Upper lobe of left lung (tissue), 6 donors: ENCODE data around the gene ERRFI1. TPM values are rescaled to one million over a fixed set of nuclear protein-coding genes. Genes with fewer than 3 reads are reported as not detected.
"Not testable (repeated sequence)": the region's sequence is repeated elsewhere in the genome, so short reads cannot be mapped to it uniquely, and the experiment has no call there.

Experiments used
- ATAC-seq, 2 donors: fragments of 200-7000 bp; cut with Tn5 transposase; one replicate each; pipeline ENCODE4 v1.9.1; 2022; ENCODE audit warnings: mild to moderate bottlenecking in 2 of 2, moderate library complexity in 2 of 2; ENCODE audit not compliant: low FRiP score in 2 of 2
- DNase-seq, 2 donors: peaks; one replicate each; pipeline ENCODE4 v3.0.0-alpha.2; 2019 to 2020
- H3K27ac ChIP-seq, 4 donors: fragments of 200-600 bp; sonication (generic); one replicate each; pipeline ENCODE4 v1.5.1; 2016 to 2019
- H3K27me3 ChIP-seq, 4 donors: fragments of 200-600 bp; sonication (generic); one replicate each; pipeline ENCODE4 v1.5.1; 2017 to 2019
- H3K36me3 ChIP-seq, 4 donors: fragments of 200-600 bp; sonication (generic); one replicate each; pipeline ENCODE4 v1.5.1; 2016 to 2019
- H3K4me1 ChIP-seq, 4 donors: fragments of 200-600 bp; sonication (generic); one replicate each; pipeline ENCODE4 v1.5.1; 2018 to 2019
- H3K4me3 ChIP-seq, 4 donors: fragments of 200-600 bp; sonication (generic); one replicate each; pipeline ENCODE4 v1.5.1; 2017 to 2019; ENCODE audit warnings: mild to moderate bottlenecking in 2 of 4, moderate library complexity in 1 of 4
- H3K9me3 ChIP-seq, 4 donors: fragments of 200-600 bp; sonication (generic); one replicate each; pipeline ENCODE4 v1.5.1; 2018 to 2019
- CTCF ChIP-seq, 6 experiments: fragments of 450-650 bp in 4 of 6; fragments of 200-600 bp in 2 of 6; sonication (generic) in 2 of 6; IDR thresholded peaks; one replicate each; pipeline ENCODE4 v1.5.1; 2016 to 2019; ENCODE audit warnings: antibody characterized with exemption in 6 of 6
- EP300 ChIP-seq, 4 donors: sonication (generic); formaldehyde crosslinking; IDR thresholded peaks; one replicate each; pipeline ENCODE4 v1.5.1; 2017; ENCODE audit warnings: antibody characterized with exemption in 4 of 4, control low read depth in 2 of 4
- POLR2A ChIP-seq, 4 donors: fragments of 450-650 bp; IDR thresholded peaks; one replicate each; pipeline ENCODE4 v1.5.1; 2016 to 2017; ENCODE audit warnings: antibody characterized with exemption in 4 of 4, mild to moderate bottlenecking in 2 of 4
- POLR2AphosphoS5 ChIP-seq, 2 donors: sonication (generic); formaldehyde crosslinking; IDR thresholded peaks; one replicate each; pipeline ENCODE4 v1.5.1; 2017; ENCODE audit warnings: antibody characterized with exemption in 2 of 2
- WGBS, 2 donors: methylation state at CpG; one replicate each; pipeline ENCODE4 v1.1.5; 2017 to 2018; 5-methylcytosine and 5-hydroxymethylcytosine counted together
- total RNA-seq, 6 donors: library from RNA; depleted of rRNA in 4 of 6; stranded (reverse); fragments of >200 nt in 4 of 6; gene quantifications; one replicate each; pipeline versions ENCODE4 v1.1.0 to v1.2.1, GENCODE V29; 2016 to 2021
- donor health status: DM: no; HTN: no; CAD: no; lungs with moderate emphysema.
- donor health status: DM: no; HTN: yes; CAD: no; lungs with severe emphysema.

ERRFI1 gene, protein sequence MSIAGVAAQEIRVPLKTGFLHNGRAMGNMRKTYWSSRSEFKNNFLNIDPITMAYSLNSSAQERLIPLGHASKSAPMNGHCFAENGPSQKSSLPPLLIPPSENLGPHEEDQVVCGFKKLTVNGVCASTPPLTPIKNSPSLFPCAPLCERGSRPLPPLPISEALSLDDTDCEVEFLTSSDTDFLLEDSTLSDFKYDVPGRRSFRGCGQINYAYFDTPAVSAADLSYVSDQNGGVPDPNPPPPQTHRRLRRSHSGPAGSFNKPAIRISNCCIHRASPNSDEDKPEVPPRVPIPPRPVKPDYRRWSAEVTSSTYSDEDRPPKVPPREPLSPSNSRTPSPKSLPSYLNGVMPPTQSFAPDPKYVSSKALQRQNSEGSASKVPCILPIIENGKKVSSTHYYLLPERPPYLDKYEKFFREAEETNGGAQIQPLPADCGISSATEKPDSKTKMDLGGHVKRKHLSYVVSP
- total RNA-seq, result 100 to 1,000 TPM in 1 of 6 donors, 10 to 100 TPM in 5; 30.4 to 164 (median 84.6) TPM

DNA sequence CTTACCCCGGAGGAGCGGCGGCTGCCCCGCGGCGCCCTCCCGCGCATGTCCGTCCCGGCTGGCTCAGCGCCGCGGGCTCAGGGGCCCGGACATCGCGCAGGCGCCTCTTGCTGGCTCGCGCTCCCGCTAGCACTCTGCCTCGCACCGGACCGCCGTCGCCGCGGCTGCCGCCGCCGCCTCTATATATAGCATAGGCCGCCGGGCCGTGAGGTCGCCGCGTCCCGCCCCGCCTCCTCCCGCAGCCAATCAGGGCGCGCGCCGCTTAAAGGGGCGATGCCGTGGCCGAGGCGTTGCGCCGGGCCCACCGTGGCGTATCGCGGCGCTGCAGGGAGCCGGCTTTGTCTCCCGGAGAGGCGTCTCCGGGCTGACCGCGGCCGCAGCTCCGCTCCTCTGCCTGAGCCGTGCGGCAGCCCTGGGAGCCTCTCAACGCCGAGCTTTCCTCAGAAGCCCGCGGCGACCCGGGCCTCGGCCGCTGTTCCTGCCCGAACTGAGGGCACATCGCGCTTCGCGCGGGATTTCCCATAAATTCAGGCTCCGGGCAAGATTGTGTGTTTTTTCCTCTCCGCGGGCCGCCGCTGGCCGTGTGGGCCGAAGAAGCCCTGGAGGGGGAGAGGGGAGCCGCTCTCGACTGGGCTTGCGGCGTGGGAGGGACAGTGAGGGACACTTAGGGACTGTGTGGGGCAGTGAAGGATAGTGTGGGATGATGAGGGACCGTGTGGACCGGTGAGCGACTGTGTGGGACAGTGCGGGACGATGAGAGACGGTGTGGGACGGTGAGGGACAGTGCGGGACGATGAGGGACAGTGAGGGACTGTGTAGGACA lies at the start of gene ERRFI1:
Gene ERRFI1, minus strand, starts transcription at position 157 of the 823 bp plus-strand sequence. CDS start 10,690 bp downstream, outside the sequence.
- DNase-seq (peak; percentile 92 to 100), ATAC-seq (peak; percentile 94 to 95)
- Histone ChIP-seq H3K27ac (peak within 1 kb of the TSS; percentile 92 to 97 (median 94)), H3K36me3 (no peaks in the 10 kb centered on the region), H3K27me3 (no peaks in the 10 kb centered on the region), H3K4me1 (peaks cover 9 to 55% (median 35%) of the 10 kb centered on the region in 4 donors), H3K9me3 (no peaks in the 10 kb centered on the region), H3K4me3 (peak within 1 kb of the TSS; percentile 71 to 91 (median 84))
- peak; percentile 94 to 99 for TF ChIP-seq POLR2AphosphoS5 (IDR thresholded peaks at IDR 0.05)
- TF ChIP-seq POLR2A (IDR thresholded peaks at IDR 0.05), result peak; percentile 83 to 100 (median 100)
- TF ChIP-seq CTCF (IDR thresholded peaks at IDR 0.05), result peak in 5 of 6 experiments; percentile 9 to 47 (median 35)
- TF ChIP-seq EP300 (IDR thresholded peaks at IDR 0.05), result peak in 1 of 4 donors; percentile 75
- 13 to 19% methylated on average over 18 to 27 of the region's 98 CpGs for WGBS, 2 donors

DNA sequence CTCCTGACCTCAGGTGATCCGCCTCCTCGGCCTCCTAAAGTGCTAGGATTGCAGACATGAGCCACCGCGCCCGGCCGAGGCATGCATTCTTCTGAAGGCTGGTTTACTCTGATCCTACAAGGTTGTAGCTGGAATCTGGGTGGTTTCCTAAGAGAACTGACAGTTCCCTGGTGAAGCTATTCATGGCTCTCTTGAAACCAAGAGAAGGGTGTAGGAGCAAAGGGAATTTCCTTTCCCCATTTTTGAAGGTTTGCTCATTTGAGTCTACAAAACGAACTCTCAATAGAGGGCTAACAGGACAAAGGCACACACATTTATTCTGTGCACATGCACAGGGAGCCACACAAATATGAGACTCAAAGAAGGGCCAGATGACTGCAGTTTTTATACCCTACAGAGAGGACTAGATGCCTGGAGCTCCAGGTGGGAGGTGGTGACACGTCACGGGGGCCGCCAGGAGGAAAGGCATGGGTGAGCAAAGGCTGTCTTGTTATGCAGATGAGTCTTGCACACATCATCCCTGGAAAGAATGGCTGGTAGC lies 49.5 kb upstream of the ERRFI1 start:
- no peaks in the 10 kb centered on the region for H3K36me3 ChIP-seq
- WGBS, 2 donors, result 60 to 71% methylated on average over 10 of the region's 10 CpGs
- no peak overlapping the region for H3K4me3 ChIP-seq
- DNase-seq, result peak in 1 of 2 donors; percentile 81
- H3K27me3 ChIP-seq, result no peaks in the 10 kb centered on the region
- peak in 1 of 2 donors; percentile 17 for ATAC-seq
- no peaks in the 10 kb centered on the region for H3K9me3 ChIP-seq
- peak overlapping the region; percentile 17 to 73 (median 71) for H3K27ac ChIP-seq
- peaks cover 10 to 25% (median 13%) of the 10 kb centered on the region in 4 donors for H3K4me1 ChIP-seq
- TF ChIP-seq POLR2A (IDR thresholded peaks at IDR 0.05), result no peak
- no peak for TF ChIP-seq CTCF (IDR thresholded peaks at IDR 0.05)
- peak in 2 of 4 donors; percentile 62 to 87 for TF ChIP-seq EP300 (IDR thresholded peaks at IDR 0.05)
- no peak for TF ChIP-seq POLR2AphosphoS5 (IDR thresholded peaks at IDR 0.05)

DNA sequence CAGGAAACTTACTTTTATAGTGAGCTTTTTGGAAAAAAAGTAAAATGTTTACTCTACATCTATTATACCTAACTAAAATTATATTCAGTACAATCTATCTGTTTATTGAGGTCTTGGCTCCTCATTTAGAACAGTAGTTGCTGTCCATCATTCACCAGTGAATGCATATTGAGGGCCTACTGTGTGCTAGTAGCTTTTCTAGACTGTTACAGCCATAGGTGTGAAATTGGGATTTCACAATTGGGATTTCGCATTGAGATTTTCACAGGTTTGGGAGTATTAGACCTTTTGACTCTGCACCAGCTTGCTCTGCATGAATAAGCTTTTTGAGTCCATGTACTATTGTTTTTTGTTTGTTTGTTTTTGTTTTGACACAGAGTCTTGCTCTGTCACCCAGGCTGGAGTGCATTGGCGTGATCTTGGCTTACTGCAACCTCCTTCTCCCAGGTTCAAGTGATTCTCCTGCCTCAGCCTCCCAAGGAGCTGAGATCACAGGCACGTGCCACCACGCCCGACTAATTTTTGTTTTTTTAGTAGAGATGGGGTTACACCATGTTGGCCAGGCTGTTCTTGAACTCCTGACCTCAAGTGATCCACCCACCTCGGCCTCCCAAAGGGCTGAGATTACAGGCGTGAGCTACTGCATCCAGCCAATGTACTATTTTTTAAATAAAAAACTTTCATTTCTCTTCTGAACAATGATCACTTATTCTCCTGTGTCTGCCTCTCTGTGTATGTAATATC lies 47.2 kb upstream of the ERRFI1 start:
- TF ChIP-seq POLR2A (IDR thresholded peaks at IDR 0.05), result no peak
- TF ChIP-seq CTCF (IDR thresholded peaks at IDR 0.05), result no peak
- TF ChIP-seq POLR2AphosphoS5 (IDR thresholded peaks at IDR 0.05), result no peak
- TF ChIP-seq EP300 (IDR thresholded peaks at IDR 0.05), result no peak
- H3K4me1 ChIP-seq, result peaks cover 6 to 25% (median 11%) of the 10 kb centered on the region in 4 donors
- ATAC-seq (peak in 1 of 2 donors; percentile 35), DNase-seq (no peak)
- H3K9me3 ChIP-seq, result no peaks in the 10 kb centered on the region
- no peak overlapping the region for H3K27ac ChIP-seq
- H3K27me3 ChIP-seq, result no peaks in the 10 kb centered on the region
- WGBS, 2 donors, result 77 to 84% methylated on average over 7 of the region's 7 CpGs
- H3K4me3 ChIP-seq, result no peak overlapping the region
- H3K36me3 ChIP-seq, result no peaks in the 10 kb centered on the region

- Histone ChIP-seq H3K4me1 (peaks cover 0 to 6% (median 0%) of the 10 kb centered on the region in 4 donors), H3K4me3 (peak overlapping the region in 1 of 4 donors; percentile 5), H3K27me3 (no peaks in the 10 kb centered on the region), H3K27ac (peak overlapping the region; percentile 66 to 79 (median 66)), H3K36me3 (no peaks in the 10 kb centered on the region), H3K9me3 (no peaks in the 10 kb centered on the region)
- peak; percentile 29 to 77 for ATAC-seq
- peak in 1 of 2 donors; percentile 59 for DNase-seq
- WGBS, 2 donors, result 45 to 62% methylated on average over 10 of the region's 10 CpGs
- TF ChIP-seq POLR2A (IDR thresholded peaks at IDR 0.05), result no peak
- TF ChIP-seq EP300 (IDR thresholded peaks at IDR 0.05), result peak in 2 of 4 donors; percentile 53 to 85
- TF ChIP-seq POLR2AphosphoS5 (IDR thresholded peaks at IDR 0.05), result peak; percentile 39 to 46
- no peak for TF ChIP-seq CTCF (IDR thresholded peaks at IDR 0.05)
Observed at GRCh38 chr1:8070381-8070811, 44.3 kb upstream of the ERRFI1 start.

DNA sequence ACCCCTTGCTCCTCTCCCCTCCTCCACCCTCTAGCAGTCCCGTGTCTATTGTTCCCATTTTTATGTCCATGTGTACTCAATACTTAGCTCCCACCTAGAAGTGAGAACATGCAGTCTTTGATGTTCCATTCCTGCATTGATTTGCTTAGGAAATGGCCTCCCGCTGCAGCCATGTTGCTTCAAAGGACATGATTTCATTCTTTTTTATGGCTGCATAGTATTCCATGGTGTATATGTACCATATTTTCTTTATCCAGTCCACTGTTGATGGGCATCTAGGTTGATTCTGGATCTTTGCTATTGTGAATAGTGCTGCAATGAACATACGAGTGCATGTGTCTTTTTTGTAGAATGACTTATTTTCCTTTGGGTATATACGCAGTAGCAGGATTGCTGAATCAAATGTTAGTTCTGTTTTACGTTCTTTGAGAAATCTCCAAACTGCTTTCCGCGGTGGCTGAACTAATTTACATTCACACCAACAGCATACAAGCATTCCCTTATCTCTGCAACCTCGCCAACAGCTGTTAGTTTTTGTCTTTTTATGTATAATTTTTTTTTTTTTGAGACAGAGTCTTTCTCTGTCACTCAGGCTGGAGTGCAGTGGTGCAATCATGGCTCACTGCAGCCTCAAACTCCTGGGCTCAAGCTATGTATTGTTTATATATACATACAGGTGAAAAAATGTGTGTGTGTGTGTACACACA lies 43.7 kb upstream of the ERRFI1 start:
- not testable (repeated sequence) for ATAC-seq
- peak overlapping the region; percentile 42 to 79 (median 66) for H3K27ac ChIP-seq
- 73 to 77% methylated on average over 8 of the region's 8 CpGs for WGBS, 2 donors

More for the DNA sequence above, 43.7 kb upstream of the ERRFI1 start:
- not testable (repeated sequence) for H3K36me3 ChIP-seq, H3K9me3 ChIP-seq, H3K4me3 ChIP-seq, H3K27me3 ChIP-seq, DNase-seq, H3K4me1 ChIP-seq
